ENCODE data around the gene DOCK4.

Gene DOCK4

DNA sequence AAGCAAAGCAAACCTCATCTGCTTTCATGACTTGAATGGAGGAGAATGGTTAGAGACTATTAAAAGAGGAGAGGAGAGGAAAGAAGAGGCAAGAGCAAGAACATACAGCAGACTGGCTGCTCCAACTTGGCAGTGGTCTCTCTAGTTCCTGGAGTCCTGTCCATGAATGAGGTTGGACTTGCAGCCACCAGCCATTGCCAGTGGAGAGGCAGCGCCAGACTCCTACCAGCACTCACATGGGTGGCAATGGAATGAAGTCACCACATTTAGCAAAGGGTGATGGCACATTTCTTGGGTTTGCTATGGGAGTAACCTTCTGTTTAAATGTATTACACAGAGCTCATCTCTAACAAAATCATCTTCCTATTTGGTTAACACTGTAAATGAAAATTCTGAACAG is 386.1 kb downstream of the DOCK4 start:
- DNase-seq (ENCODE audit: low spot score): no peak

- DNase-seq (ENCODE audit: low spot score): no peak
Measured at GRCh38 chr7:111815354-111815753, 390.8 kb downstream of the DOCK4 start.

- no peak for DNase-seq (ENCODE audit: low spot score)
Measured at GRCh38 chr7:111813306-111813705, 392.9 kb downstream of the DOCK4 start.

- DNase-seq (ENCODE audit: low spot score): no peak
Measured at GRCh38 chr7:111806232-111806631, 400.0 kb downstream of the DOCK4 start.

GRCh38 chr7:111803015-111803758 is 403.0 kb downstream of the DOCK4 start:
- no peak for DNase-seq (ENCODE audit: low spot score)

DNA sequence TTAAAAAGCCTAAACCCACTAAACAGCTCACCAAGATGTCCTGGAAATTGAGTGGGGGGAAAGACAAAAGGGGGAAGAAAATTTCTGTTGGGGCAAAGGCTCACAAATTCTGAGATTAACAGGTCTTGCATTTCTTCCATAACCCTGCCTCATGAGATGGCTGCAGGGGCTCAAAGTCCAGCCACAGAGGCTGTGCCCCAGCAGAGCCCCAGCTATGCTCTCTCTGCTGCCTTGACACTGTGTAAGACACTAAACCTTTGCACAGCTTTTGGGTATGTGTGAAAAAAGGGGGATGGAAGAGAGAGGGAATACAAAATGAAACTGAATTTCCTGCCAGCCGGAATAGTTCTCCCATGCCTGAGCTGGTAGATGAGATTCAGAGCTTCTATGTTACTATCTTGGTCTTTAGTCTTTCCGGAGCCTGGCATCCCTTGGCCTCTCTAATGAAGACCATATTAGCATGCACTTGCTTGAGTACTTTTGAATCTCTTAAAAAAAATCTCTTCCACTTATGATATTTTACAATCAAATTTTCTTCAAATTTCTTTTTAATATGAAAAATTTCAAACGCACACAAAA is 403.9 kb downstream of the DOCK4 start:
- no peak for DNase-seq (ENCODE audit: low spot score)

GRCh38 chr7:111801277-111801676 is 404.9 kb downstream of the DOCK4 start:
- DNase-seq (ENCODE audit: low spot score): no peak

DNA sequence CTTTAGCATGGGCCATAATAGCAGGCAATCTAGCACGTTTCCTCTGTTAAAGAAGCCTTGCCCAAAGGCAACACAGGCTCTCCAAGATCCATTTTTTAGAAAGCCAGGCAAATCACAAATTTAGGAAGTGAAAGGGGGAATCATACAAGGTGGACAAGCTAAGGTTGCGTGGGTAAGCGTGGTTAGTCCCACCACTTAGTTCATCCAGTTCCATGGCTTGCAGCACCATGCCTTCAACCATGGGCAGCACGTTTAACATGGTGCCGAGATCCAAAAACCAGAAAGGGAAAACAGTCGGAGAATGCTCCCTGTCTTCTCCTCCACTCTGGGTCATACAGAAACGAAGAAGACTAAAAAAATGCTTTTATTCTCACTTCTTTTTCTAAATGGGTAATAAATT is 409.5 kb downstream of the DOCK4 start:
- no peak for DNase-seq (ENCODE audit: low spot score)

DNA sequence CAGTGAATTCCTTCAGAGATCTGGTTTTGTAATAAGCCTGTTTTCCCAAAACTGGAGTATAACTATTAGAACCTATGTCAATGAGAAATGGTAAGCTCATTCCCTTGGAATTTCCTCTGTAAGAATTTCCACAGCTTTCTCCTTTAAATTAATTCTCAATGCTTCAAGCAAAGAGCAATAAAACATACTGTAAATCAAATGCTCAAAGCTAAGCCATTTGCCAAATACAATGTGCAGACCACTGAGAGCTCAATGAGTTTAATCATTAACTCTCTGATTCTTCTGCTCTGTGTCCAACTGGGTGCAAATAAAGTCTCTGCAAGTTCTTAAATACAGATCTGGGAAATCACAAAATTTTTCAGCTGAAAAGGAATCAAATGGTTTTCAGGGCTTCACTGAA is 416.3 kb downstream of the DOCK4 start:
- no peak for DNase-seq (ENCODE audit: low spot score)

DNA sequence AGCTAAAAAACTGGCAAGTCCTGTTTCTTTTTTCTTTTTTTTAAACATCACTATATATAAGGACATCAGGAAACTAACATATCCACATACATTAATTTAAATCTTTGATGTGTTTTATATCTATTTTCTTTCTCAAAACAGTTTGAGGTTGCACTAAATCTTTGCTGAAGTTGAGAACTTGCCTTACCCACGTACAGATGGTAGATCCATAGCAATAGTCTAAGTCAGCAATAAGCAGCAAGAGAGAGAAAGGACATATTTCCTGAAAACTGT is 417.2 kb downstream of the DOCK4 start:
- no peak for DNase-seq (ENCODE audit: low spot score)

GRCh38 chr7:111788286-111789047 is 417.7 kb downstream of the DOCK4 start:
- DNase-seq (ENCODE audit: low spot score): no peak

GRCh38 chr7:111787741-111788140 is 418.5 kb downstream of the DOCK4 start:
- DNase-seq (ENCODE audit: low spot score): no peak

- no peak for DNase-seq (ENCODE audit: low spot score)
Measured at GRCh38 chr7:111787099-111787498, 419.1 kb downstream of the DOCK4 start.

DNA sequence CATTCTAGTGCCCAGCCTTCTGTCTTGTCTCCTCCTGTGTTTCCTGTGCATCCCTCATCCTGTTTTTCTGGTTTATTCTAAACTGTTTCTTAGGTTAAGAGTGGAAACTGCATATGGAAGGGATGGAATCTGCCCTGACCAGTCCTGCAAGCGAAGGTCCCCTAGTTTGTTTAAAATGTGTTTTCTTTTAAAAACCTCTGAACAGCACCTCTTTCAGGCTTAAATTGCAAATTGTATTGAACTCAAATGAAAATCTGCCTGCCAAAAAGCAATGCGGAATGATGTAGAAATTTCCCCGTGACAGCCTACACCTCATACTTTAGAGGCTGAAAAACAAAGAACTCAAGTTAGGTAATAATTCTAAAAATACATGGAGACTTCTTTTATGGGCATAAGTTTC is 421.1 kb downstream of the DOCK4 start:
- no peak for DNase-seq (ENCODE audit: low spot score)

DNA sequence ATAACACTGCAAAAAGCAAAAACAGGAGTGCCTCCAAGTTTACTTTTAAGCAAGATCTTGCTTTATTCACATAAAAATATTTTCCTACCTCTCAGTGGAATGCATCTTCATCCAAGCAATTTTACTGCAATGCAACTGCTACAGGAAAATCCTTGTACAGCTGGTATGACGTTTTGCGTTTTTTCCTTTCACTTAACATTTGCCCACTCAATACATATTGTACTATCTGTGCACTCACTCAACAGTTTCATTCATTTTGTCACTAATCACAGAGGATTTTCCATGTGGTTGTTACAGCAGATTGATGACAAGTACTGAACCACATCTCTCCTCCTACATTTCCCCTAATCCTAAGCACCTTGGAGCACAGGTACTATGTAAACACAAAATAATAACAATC is 421.9 kb downstream of the DOCK4 start:
- no peak for DNase-seq (ENCODE audit: low spot score)

DNA sequence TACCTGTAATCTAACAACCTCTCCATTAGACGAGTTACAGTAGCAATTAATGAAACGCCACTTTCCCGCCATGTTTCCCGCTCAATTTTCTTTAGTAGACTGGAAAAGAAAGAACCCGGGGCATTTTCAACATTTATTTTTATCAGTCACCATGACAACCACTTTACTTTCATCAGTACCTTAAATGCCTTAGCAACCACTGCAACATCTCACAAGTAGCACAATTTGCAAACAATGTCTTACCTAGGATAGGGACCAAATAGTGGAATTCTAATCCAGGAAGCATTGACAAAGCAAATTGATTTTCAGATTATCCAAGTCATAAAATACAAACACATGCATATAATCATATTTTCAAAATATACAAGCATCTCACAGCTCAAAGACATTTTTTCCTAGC is 422.3 kb downstream of the DOCK4 start:
- no peak for DNase-seq (ENCODE audit: low spot score)

DNA sequence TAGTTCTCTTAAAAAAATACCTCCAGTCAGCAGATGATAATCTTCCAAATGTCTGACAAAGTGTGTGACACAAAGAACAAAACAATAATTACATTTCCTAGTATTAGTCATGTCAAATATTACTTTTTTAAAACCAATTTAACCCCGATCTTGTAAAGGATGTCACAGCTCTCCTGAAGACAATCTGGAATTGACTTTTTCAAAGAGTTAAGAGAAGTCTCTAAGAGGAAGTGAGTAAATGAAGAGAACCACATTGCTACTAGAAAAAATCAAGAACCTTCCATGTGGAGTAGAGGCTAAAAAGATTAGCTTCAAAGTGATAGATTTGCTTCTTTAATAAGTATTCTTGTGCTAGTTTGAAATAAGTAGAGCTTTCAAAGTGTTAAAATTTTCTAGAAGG is 425.7 kb downstream of the DOCK4 start:
- no peak for DNase-seq (ENCODE audit: low spot score)

- DNase-seq (ENCODE audit: low spot score): no peak
Measured at GRCh38 chr7:111775206-111775605, 431.0 kb downstream of the DOCK4 start.

- no peak for DNase-seq (ENCODE audit: low spot score)
Measured at GRCh38 chr7:111772716-111773115, 433.5 kb downstream of the DOCK4 start.

GRCh38 chr7:111771638-111772037 is 434.6 kb downstream of the DOCK4 start:
- DNase-seq (ENCODE audit: low spot score): no peak

- DNase-seq (ENCODE audit: low spot score): no peak
Measured at GRCh38 chr7:111770116-111770515, 436.1 kb downstream of the DOCK4 start.

GRCh38 chr7:111765751-111766643 is 440.2 kb downstream of the DOCK4 start:
- no peak for DNase-seq (ENCODE audit: low spot score)
